ENCODE measurements around the gene ZSWIM8. TPM values are rescaled to one million over a fixed set of nuclear protein-coding genes. Genes with fewer than 3 reads are reported as not detected.
A peak's percentile ranks its signal among the peaks of the same experiment; 100 is the strongest.

The ZSWIM8 gene
- total and polyA plus RNA-seq, 2 donors (not counting 1 experiment from before 2014, with no cell fraction given) = 37.9 to 60.9 TPM

DNA sequence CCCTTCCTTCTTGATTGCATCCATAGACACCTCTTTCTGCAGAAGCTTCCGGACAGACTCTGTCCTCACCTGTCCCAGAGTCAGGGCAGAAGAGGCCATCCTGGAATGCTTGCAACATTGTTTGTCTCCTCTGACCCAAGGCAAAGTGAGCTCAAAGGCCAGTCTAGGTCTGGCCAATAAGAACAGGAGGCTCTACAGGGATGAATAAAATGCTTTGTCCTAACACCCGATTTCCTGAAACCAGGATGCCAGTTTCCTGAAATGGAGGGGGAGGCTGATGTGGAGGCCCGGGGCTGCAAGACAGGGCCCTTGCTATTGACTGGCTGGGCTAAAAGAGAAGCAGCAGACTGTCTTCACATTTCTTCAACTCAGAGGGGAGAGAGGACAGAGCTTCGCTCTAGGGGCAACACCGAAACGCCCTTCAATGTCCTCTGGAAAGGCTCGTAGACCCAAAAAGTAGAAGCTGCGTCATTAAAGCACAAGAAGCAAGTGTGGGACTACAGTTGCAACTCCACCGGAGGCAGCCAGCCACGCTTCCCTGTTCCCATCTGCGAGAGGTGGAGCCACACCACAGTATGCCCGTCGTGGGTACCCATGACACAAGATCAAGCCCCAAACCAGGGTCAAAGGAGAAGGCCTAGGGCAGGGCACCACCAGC, 55.1 kb downstream of the ZSWIM8 start:
- Histone ChIP-seq H3K36me3 (ENCODE audit: control insufficient read depth, insufficient read depth, low read length) (peaks cover 12% of the 10 kb centered on the region), H4K20me1 (ENCODE audit: control insufficient read depth, extremely low read depth, insufficient read depth, low read length) (no peaks in the 10 kb centered on the region)

DNA sequence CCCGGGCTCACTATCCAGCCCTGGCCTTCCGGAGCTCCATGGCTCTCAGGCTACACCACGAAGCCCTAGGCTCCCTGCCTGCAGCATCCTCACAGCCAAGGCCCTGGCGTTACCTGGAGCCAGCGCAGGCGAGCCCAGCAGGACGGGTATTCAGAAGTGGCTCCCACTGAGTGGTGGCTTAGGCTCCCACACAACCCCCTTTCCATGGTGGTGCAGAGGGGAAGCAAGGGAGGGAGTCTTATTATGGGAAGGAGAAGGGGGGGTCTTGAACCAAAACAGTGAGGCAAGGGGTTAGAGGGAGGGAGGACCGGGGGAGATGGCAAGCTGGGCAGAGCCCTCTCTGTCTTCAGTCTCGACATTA, 55.6 kb downstream of the ZSWIM8 start:
- Histone ChIP-seq H4K20me1 (ENCODE audit: control insufficient read depth, extremely low read depth, insufficient read depth, low read length) (no peaks in the 10 kb centered on the region), H3K4me3 (replicated peaks in 1 of 4; ENCODE audit: control extremely low read depth in 1 of 4, insufficient read depth in 1 of 4, low read depth in 3 of 4, low read length in 4 of 4) (no peak overlapping the region), H3K27me3 (ENCODE audit: control insufficient read depth, insufficient read depth, low read length) (no peaks in the 10 kb centered on the region), H2AFZ (ENCODE audit: low read length) (no peak overlapping the region), H3K4me2 (ENCODE audit: extremely low read depth, insufficient read depth, low read length) (no peak overlapping the region), H3K4me1 (ENCODE audit: control insufficient read depth, extremely low read depth, insufficient read depth, low read length) (peaks cover 19% of the 10 kb centered on the region), H3K9ac (ENCODE audit: insufficient read depth, low read length) (no peak overlapping the region), H3K9me3 (ENCODE audit: control insufficient read depth, insufficient read depth, low read depth, low read length) (no peaks in the 10 kb centered on the region), H3K79me2 (ENCODE audit: control insufficient read depth, insufficient read depth, low read length) (no peaks in the 10 kb centered on the region), H3K27ac (ENCODE audit: insufficient read depth, low read length) (no peak overlapping the region), H3K36me3 (ENCODE audit: control insufficient read depth, insufficient read depth, low read length) (peaks cover 11% of the 10 kb centered on the region)
- TF ChIP-seq, protein P1, sequence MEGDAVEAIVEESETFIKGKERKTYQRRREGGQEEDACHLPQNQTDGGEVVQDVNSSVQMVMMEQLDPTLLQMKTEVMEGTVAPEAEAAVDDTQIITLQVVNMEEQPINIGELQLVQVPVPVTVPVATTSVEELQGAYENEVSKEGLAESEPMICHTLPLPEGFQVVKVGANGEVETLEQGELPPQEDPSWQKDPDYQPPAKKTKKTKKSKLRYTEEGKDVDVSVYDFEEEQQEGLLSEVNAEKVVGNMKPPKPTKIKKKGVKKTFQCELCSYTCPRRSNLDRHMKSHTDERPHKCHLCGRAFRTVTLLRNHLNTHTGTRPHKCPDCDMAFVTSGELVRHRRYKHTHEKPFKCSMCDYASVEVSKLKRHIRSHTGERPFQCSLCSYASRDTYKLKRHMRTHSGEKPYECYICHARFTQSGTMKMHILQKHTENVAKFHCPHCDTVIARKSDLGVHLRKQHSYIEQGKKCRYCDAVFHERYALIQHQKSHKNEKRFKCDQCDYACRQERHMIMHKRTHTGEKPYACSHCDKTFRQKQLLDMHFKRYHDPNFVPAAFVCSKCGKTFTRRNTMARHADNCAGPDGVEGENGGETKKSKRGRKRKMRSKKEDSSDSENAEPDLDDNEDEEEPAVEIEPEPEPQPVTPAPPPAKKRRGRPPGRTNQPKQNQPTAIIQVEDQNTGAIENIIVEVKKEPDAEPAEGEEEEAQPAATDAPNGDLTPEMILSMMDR (conservative IDR thresholded peaks at IDR 0.05 in 1 of 2, IDR thresholded peaks at IDR 0.05 in 1 of 2; ENCODE audit: low read depth in 1 of 2, low read length in 2 of 2) = no peak
- no peak for TF ChIP-seq EZH2 (IDR thresholded peaks at IDR 0.05; ENCODE audit: low read length, missing control alignments)
- DNase-seq (ENCODE audit: low read depth in 2 of 2) = no peak

More for the DNA sequence above, 55.1 kb downstream of the ZSWIM8 start:
- peaks cover 19% of the 10 kb centered on the region for H3K4me1 ChIP-seq (ENCODE audit: control insufficient read depth, extremely low read depth, insufficient read depth, low read length)
- H2AFZ ChIP-seq (ENCODE audit: low read length) = no peak overlapping the region
- no peaks in the 10 kb centered on the region for H3K79me2 ChIP-seq (ENCODE audit: control insufficient read depth, insufficient read depth, low read length)
- no peak for DNase-seq (ENCODE audit: low read depth in 2 of 2)
- H3K27ac ChIP-seq (ENCODE audit: insufficient read depth, low read length) = no peak overlapping the region
- TF ChIP-seq EZH2 (IDR thresholded peaks at IDR 0.05; ENCODE audit: low read length, missing control alignments) = no peak
- TF ChIP-seq, protein P1 (conservative IDR thresholded peaks at IDR 0.05 in 1 of 2, IDR thresholded peaks at IDR 0.05 in 1 of 2; ENCODE audit: low read depth in 1 of 2, low read length in 2 of 2) = no peak
- H3K4me2 ChIP-seq (ENCODE audit: extremely low read depth, insufficient read depth, low read length) = no peak overlapping the region
- no peaks in the 10 kb centered on the region for H3K9me3 ChIP-seq (ENCODE audit: control insufficient read depth, insufficient read depth, low read depth, low read length)
- H3K4me3 ChIP-seq (replicated peaks in 1 of 4; ENCODE audit: control extremely low read depth in 1 of 4, insufficient read depth in 1 of 4, low read depth in 3 of 4, low read length in 4 of 4) = no peak overlapping the region
- no peak overlapping the region for H3K9ac ChIP-seq (ENCODE audit: insufficient read depth, low read length)
- no peaks in the 10 kb centered on the region for H3K27me3 ChIP-seq (ENCODE audit: control insufficient read depth, insufficient read depth, low read length)

DNA sequence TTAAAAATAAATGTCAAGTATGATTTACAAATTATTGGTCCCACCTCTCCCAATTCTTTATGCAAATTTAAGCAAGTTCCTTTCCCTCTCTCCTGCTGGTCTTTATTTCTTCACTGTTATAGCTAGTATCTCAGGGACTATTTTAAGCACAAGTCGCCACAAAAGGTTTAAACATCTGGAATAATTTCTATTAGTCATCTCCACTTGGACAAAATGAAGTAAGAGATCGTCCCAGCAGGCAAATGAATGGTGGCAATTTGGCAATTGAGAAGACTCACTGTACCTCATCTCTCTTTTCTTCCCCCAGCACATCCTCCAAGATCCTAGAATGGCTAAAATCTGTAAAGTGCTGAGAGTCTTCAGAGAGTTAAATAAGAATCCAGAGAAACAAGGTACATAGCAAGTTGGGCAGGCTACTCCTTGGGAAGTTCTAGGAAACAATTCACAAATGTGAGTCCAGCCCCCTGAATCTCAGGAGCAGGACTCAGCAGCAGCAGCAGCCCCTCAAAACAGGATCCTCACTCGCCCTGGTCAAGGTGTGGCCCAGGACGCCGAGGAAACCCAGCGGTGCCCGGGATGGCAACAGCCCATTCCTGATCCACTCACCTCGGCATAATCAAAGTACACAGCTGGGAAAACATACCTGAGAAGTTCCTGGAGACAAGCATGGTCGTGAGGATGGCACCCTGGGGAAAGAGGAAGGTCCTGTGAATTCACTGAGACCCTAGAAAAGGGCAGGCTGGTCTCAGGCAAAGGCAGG, 56.3 kb downstream of the ZSWIM8 start:
- no peaks in the 10 kb centered on the region for H3K9me3 ChIP-seq (ENCODE audit: control insufficient read depth, insufficient read depth, low read depth, low read length)

More for the DNA sequence above, 56.3 kb downstream of the ZSWIM8 start:
- no peak overlapping the region for H3K4me3 ChIP-seq (replicated peaks in 1 of 4; ENCODE audit: control extremely low read depth in 1 of 4, insufficient read depth in 1 of 4, low read depth in 3 of 4, low read length in 4 of 4)
- H3K4me2 ChIP-seq (ENCODE audit: extremely low read depth, insufficient read depth, low read length) = no peak overlapping the region
- H3K79me2 ChIP-seq (ENCODE audit: control insufficient read depth, insufficient read depth, low read length) = no peaks in the 10 kb centered on the region
- H4K20me1 ChIP-seq (ENCODE audit: control insufficient read depth, extremely low read depth, insufficient read depth, low read length) = no peaks in the 10 kb centered on the region
- H3K27ac ChIP-seq (ENCODE audit: insufficient read depth, low read length) = no peak overlapping the region
- H3K9ac ChIP-seq (ENCODE audit: insufficient read depth, low read length) = no peak overlapping the region
- H3K4me1 ChIP-seq (ENCODE audit: control insufficient read depth, extremely low read depth, insufficient read depth, low read length) = peaks cover 17% of the 10 kb centered on the region
- no peak for TF ChIP-seq EZH2 (IDR thresholded peaks at IDR 0.05; ENCODE audit: low read length, missing control alignments)
- TF ChIP-seq, protein P1 (conservative IDR thresholded peaks at IDR 0.05 in 1 of 2, IDR thresholded peaks at IDR 0.05 in 1 of 2; ENCODE audit: low read depth in 1 of 2, low read length in 2 of 2) = no peak
- H2AFZ ChIP-seq (ENCODE audit: low read length) = no peak overlapping the region
- DNase-seq (ENCODE audit: low read depth in 2 of 2) = peak; percentile 26 to 42
- peaks cover 9% of the 10 kb centered on the region for H3K36me3 ChIP-seq (ENCODE audit: control insufficient read depth, insufficient read depth, low read length)
- no peaks in the 10 kb centered on the region for H3K27me3 ChIP-seq (ENCODE audit: control insufficient read depth, insufficient read depth, low read length)
